Karpas-422 (cell line): ENCODE data around the gene RASD2. TPM values are rescaled to one million over a fixed set of nuclear protein-coding genes. Genes with fewer than 3 reads are reported as not detected.

ENCODE experiments used
- DNase-seq: peaks from one replicate; pipeline ENCODE4 v3.0.0-alpha.2; 2015
- H2AFZ ChIP-seq: fragments of 200-600 bp; sonication (generic); 2 replicates; pipeline ENCODE4 v1.6.1; 2014; ENCODE audit warnings: antibody characterized with exemption, low read length, mixed read lengths
- H3K27ac ChIP-seq: fragments of 200-600 bp; sonication (generic); 2 replicates; pipeline ENCODE4 v1.5.1; 2014; ENCODE audit warnings: mild to moderate bottlenecking, low read length, moderate library complexity
- H3K27me3 ChIP-seq: fragments of 200-600 bp; sonication (generic); 2 replicates; pipeline ENCODE4 v1.6.1; 2014; ENCODE audit warnings: low read length, mixed read lengths
- H3K36me3 ChIP-seq: fragments of 200-600 bp; sonication (generic); 2 replicates; pipeline ENCODE4 v1.6.1; 2014; ENCODE audit warnings: low read length, mixed read lengths; ENCODE audit not compliant: insufficient read depth
- H3K4me1 ChIP-seq: fragments of 200-600 bp; sonication (generic); 2 replicates; pipeline ENCODE4 v1.6.1; 2014; ENCODE audit warnings: mild to moderate bottlenecking, low read length, mixed read lengths
- H3K4me2 ChIP-seq: fragments of 200-600 bp; sonication (generic); 2 replicates; pipeline ENCODE4 v1.6.1; 2014; ENCODE audit warnings: low read length, low read depth, mild to moderate bottlenecking; ENCODE audit not compliant: poor library complexity, severe bottlenecking
- H3K4me3 ChIP-seq: fragments of 200-600 bp; sonication (generic); 2 replicates; pipeline ENCODE4 v1.5.1; 2014; ENCODE audit warnings: mild to moderate bottlenecking, antibody characterized with exemption, low read length, mixed read lengths
- H3K79me2 ChIP-seq: fragments of 200-600 bp; sonication (generic); 2 replicates; pipeline ENCODE4 v1.6.1; 2014; ENCODE audit warnings: mild to moderate bottlenecking, low read length, mixed read lengths
- H3K9ac ChIP-seq: fragments of 200-600 bp; sonication (generic); 2 replicates; pipeline ENCODE4 v1.6.0; 2014; ENCODE audit warnings: low read length
- H3K9me2 ChIP-seq: fragments of 200-600 bp; sonication (generic), shearing (Covaris generic); replicated peaks from 2 replicates; pipeline ENCODE4 v1.6.0; 2014; ENCODE audit warnings: mild to moderate bottlenecking, low read length, moderate library complexity; ENCODE audit not compliant: insufficient read depth
- H3K9me3 ChIP-seq: fragments of 300-700, 200-600 bp; sonication (generic); 2 replicates; pipeline ENCODE4 v1.6.1; 2014; ENCODE audit warnings: low read length, mixed read lengths
- H4K20me1 ChIP-seq: fragments of 200-600 bp; sonication (generic); 2 replicates; pipeline ENCODE4 v1.6.1; 2014; ENCODE audit warnings: mild to moderate bottlenecking, antibody characterized with exemption, low read length, low read depth; ENCODE audit not compliant: insufficient read depth
- total RNA-seq: library from RNA; depleted of rRNA; stranded (reverse); fragments of >200 nt; shearing (Covaris generic); gene quantifications from 2 replicates; pipeline ENCODE4 v1.2.3, GENCODE V29; 2014; ENCODE audit warnings: low replicate concordance; rRNA removed

The RASD2 gene
- total RNA-seq, 1 experiment from 2014 or later: not detected

GRCh38 chr22:35599364-35599763 lies 58.7 kb downstream of the RASD2 start:
- Histone ChIP-seq H3K9ac (no peak overlapping the region), H3K27ac (no peak overlapping the region), H4K20me1 (no peaks in the 10 kb centered on the region), H3K36me3 (no peaks in the 10 kb centered on the region), H3K79me2 (no peaks in the 10 kb centered on the region), H2AFZ (no peak overlapping the region), H3K4me1 (peaks cover 2% of the 10 kb centered on the region), H3K27me3 (no peaks in the 10 kb centered on the region), H3K9me3 (no peaks in the 10 kb centered on the region), H3K4me3 (no peak overlapping the region), H3K9me2 (no peaks in the 10 kb centered on the region), H3K4me2 (no peak overlapping the region)
- DNase-seq: no peak

GRCh38 chr22:35600476-35600875 lies 59.8 kb downstream of the RASD2 start:
- no peaks in the 10 kb centered on the region for H3K79me2 ChIP-seq
- peaks cover 14% of the 10 kb centered on the region for H3K4me1 ChIP-seq
- no peaks in the 10 kb centered on the region for H3K36me3 ChIP-seq
- no peak overlapping the region for H3K9ac ChIP-seq
- H3K27ac ChIP-seq: no peak overlapping the region
- DNase-seq: no peak
- H4K20me1 ChIP-seq: no peaks in the 10 kb centered on the region
- no peak overlapping the region for H3K4me2 ChIP-seq
- H2AFZ ChIP-seq: no peak overlapping the region
- no peaks in the 10 kb centered on the region for H3K9me3 ChIP-seq
- H3K27me3 ChIP-seq: no peaks in the 10 kb centered on the region
- no peaks in the 10 kb centered on the region for H3K9me2 ChIP-seq
- no peak overlapping the region for H3K4me3 ChIP-seq

- no peak overlapping the region for H3K27ac ChIP-seq
- no peaks in the 10 kb centered on the region for H3K9me3 ChIP-seq
- no peaks in the 10 kb centered on the region for H4K20me1 ChIP-seq
- H3K4me2 ChIP-seq: no peak overlapping the region
- no peak overlapping the region for H2AFZ ChIP-seq
- no peak for DNase-seq
- no peaks in the 10 kb centered on the region for H3K27me3 ChIP-seq
- no peak overlapping the region for H3K4me3 ChIP-seq
- no peak overlapping the region for H3K9ac ChIP-seq
- H3K79me2 ChIP-seq: no peaks in the 10 kb centered on the region
- H3K4me1 ChIP-seq: peaks cover 16% of the 10 kb centered on the region
- no peaks in the 10 kb centered on the region for H3K36me3 ChIP-seq
- H3K9me2 ChIP-seq: no peaks in the 10 kb centered on the region
Observed at GRCh38 chr22:35601013-35601580, 60.5 kb downstream of the RASD2 start.

- Histone ChIP-seq H3K4me3 (no peak overlapping the region), H2AFZ (no peak overlapping the region), H3K27me3 (no peaks in the 10 kb centered on the region), H4K20me1 (no peaks in the 10 kb centered on the region), H3K9me2 (no peaks in the 10 kb centered on the region), H3K9me3 (no peaks in the 10 kb centered on the region), H3K27ac (no peak overlapping the region), H3K4me1 (peaks cover 16% of the 10 kb centered on the region), H3K4me2 (no peak overlapping the region), H3K79me2 (no peaks in the 10 kb centered on the region), H3K36me3 (no peaks in the 10 kb centered on the region), H3K9ac (no peak overlapping the region)
- no peak for DNase-seq
Observed at GRCh38 chr22:35601743-35602615, 61.3 kb downstream of the RASD2 start.

Other genes with a start within 250 kb of the RASD2 start
- gene TOM1, start 240.9 kb upstream of the RASD2 start, total RNA-seq: 8.3 and 21.7 TPM in 2 replicates
- 1.3 and 1.8 TPM in 2 replicates for gene HMOX1, start 159.7 kb upstream of the RASD2 start, total RNA-seq
- gene MCM5, start 140.7 kb upstream of the RASD2 start, total RNA-seq: 83.7 and 97.4 TPM in 2 replicates
- not detected in 2 replicates for gene MB, start 76.5 kb downstream of the RASD2 start, total RNA-seq
- 0.11 and 0.37 TPM in 2 replicates for gene APOL6, start 107.6 kb downstream of the RASD2 start, total RNA-seq
- not detected in 2 replicates for gene APOL5, start 177.0 kb downstream of the RASD2 start, total RNA-seq